ENCODE measurements around the gene MPP3.

Gene MPP3

GRCh38 chr17:43818966-43819365, 14.0 kb downstream of the MPP3 start:
- TF ChIP-seq CTCF (IDR thresholded peaks at IDR 0.05; ENCODE audit: extremely low read depth, missing control alignments), result no peak
- no peak for DNase-seq (ENCODE audit: low spot score)

DNA sequence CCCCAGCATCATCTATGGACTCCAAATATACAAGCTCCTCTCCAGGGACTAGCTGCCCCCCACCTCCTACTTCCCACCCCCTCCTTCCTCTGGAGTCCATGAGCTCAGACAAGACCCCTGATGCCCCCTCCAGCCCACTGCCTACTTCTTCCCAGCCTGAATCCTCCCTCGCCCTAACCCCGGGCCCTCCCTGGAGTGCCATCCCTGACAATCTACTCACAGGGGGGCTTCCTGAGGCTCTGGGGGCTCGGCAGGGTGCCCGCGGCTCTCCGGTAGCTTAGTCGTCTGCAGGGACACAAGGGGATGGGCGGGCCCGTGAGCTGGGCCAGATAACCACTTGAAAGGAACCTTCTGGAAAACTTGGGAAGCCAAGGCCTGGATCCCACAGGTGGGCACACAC, 15.1 kb downstream of the MPP3 start:
- DNase-seq (ENCODE audit: low spot score), result no peak
- TF ChIP-seq CTCF (IDR thresholded peaks at IDR 0.05; ENCODE audit: extremely low read depth, missing control alignments), result no peak

GRCh38 chr17:43816336-43817320, 16.3 kb downstream of the MPP3 start:
- TF ChIP-seq CTCF (IDR thresholded peaks at IDR 0.05; ENCODE audit: extremely low read depth, missing control alignments), result no peak
- DNase-seq (ENCODE audit: low spot score), result no peak

DNA sequence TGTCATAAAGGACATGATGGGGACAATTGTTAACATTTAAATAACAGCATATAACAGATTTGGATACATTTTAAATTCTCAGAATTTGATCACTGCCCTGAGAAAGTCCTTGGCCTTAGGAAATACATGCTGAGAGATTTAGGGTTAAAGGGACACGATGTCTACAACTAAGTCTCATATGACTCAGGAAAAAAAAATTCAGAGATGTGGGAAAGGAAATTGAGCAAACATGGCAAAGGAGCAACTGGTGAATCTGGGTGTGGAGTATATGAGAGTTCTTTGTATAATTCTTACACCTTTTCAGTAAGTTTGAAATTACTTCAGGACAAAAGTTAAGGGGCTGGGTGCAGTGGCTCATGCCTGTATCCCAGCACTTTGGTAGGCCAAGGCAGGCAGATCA, 18.2 kb downstream of the MPP3 start:
- no peak for TF ChIP-seq CTCF (IDR thresholded peaks at IDR 0.05; ENCODE audit: extremely low read depth, missing control alignments)
- no peak for DNase-seq (ENCODE audit: low spot score)

DNA sequence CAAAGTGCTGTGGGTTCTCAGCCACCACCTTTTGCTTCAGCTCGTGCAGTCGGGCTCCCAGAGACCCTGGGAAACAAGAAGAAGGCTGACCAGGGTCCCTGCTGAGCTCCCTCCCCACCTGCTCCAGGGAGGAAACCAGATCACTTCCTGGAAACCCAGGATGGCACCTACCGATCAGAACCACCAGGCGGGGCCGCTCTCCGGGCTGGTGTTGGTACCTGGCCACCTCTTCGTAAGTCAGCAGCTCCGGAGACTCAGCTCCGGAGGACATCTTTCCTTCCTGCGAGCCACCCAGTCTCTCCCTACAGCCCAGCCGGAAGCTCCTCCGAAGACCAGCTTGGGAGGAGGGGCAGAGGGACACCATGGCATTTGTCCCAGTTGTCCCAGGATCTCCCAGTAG, 18.9 kb downstream of the MPP3 start:
- TF ChIP-seq CTCF (IDR thresholded peaks at IDR 0.05; ENCODE audit: extremely low read depth, missing control alignments), result no peak
- DNase-seq (ENCODE audit: low spot score), result no peak

- DNase-seq (ENCODE audit: low spot score), result no peak
- no peak for TF ChIP-seq CTCF (IDR thresholded peaks at IDR 0.05; ENCODE audit: extremely low read depth, missing control alignments)
Measured at GRCh38 chr17:43813386-43813785, 19.6 kb downstream of the MPP3 start.

DNA sequence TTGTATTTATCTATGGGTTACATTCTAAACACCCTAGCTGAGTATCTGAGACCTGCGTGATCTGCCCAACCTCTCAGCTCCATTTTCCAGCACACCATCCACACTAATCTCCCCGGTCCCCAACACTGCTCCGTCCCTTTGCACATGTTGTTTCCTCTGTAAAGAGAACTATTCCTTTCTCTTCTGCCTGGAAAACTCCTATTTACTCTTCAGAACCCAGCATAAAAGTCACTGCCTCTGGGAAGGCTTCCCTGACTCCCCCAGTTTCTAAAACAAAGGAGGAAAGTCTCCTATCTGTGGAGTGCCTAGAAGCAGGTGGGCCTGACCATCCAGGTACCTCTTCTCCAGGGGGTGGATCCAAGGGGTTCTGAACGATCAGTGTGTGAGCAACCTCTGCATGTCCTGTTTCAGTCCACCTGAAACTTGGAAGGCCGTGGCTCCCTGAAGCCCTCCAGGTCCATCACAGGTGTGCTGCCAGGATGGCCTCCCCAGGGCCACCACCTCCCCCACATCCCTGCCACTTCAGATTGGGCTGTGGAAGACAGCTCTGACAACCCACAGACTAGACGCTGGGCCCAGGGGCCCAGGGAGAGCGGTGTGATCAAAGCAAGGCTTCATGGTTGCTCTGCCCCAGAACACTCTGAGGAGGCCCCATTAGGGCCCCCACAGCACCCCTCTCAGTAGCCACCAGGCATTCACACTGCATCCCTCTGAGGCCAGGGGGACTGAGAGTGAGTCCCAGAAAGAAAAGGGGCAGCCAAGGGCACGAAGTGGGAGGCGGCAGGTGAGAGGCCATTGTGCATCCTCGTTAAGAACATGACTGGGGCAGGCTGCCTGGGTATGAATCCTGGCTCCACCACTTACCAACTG, 20.3 kb downstream of the MPP3 start:
- DNase-seq (ENCODE audit: low spot score), result no peak
- TF ChIP-seq CTCF (IDR thresholded peaks at IDR 0.05; ENCODE audit: extremely low read depth, missing control alignments), result no peak
